D341Med (cell line): ENCODE results near the gene TXNDC16.
"Not testable (repeated sequence)": the region's sequence is repeated elsewhere in the genome, so short reads cannot be mapped to it uniquely, and the experiment has no call there.

Experiments used
- DNase-seq: peaks from one replicate; pipeline ENCODE4 v3.0.0; 2012; ENCODE audit warnings: low spot score

TXNDC16 gene

GRCh38 chr14:52538623-52539022, 13.7 kb downstream of the TXNDC16 start:
- DNase-seq, result no peak

GRCh38 chr14:52536269-52536668, 16.0 kb downstream of the TXNDC16 start:
- no peak for DNase-seq

- DNase-seq, result no peak
These were observed 20.8 kb downstream of the TXNDC16 start for GRCh38 chr14:52531481-52531880.

- DNase-seq, result no peak
These were observed 25.3 kb downstream of the TXNDC16 start for GRCh38 chr14:52527052-52527451.

- no peak for DNase-seq
These were observed 29.5 kb downstream of the TXNDC16 start for GRCh38 chr14:52522581-52523345.

GRCh38 chr14:52522033-52522432, 30.3 kb downstream of the TXNDC16 start:
- DNase-seq, result no peak

- no peak for DNase-seq
These were observed 38.1 kb downstream of the TXNDC16 start for GRCh38 chr14:52514046-52514811.

GRCh38 chr14:52513249-52513648, 39.1 kb downstream of the TXNDC16 start:
- DNase-seq, result no peak

- DNase-seq, result no peak
These were observed 57.9 kb downstream of the TXNDC16 start for GRCh38 chr14:52494444-52494843.

- DNase-seq, result no peak
These were observed 66.8 kb downstream of the TXNDC16 start for GRCh38 chr14:52485350-52485960.

GRCh38 chr14:52481864-52482263, 70.4 kb downstream of the TXNDC16 start:
- DNase-seq, result no peak

GRCh38 chr14:52473557-52473956, 78.7 kb downstream of the TXNDC16 start:
- DNase-seq, result no peak

- DNase-seq, result no peak
These were observed 79.6 kb downstream of the TXNDC16 start for GRCh38 chr14:52472728-52473127.

GRCh38 chr14:52472251-52472650, 80.1 kb downstream of the TXNDC16 start:
- DNase-seq, result not testable (repeated sequence)

- no peak for DNase-seq
These were observed 84.6 kb downstream of the TXNDC16 start for GRCh38 chr14:52467515-52468266.

GRCh38 chr14:52464175-52464574, 88.1 kb downstream of the TXNDC16 start:
- no peak for DNase-seq

GRCh38 chr14:52463375-52463774, 88.9 kb downstream of the TXNDC16 start:
- DNase-seq, result no peak

GRCh38 chr14:52461721-52462120, 90.6 kb downstream of the TXNDC16 start:
- no peak for DNase-seq

- no peak for DNase-seq
These were observed 93.6 kb downstream of the TXNDC16 start for GRCh38 chr14:52458721-52459085.

GRCh38 chr14:52457411-52457810, 94.9 kb downstream of the TXNDC16 start:
- DNase-seq, result no peak

GRCh38 chr14:52455291-52456088, 96.8 kb downstream of the TXNDC16 start:
- DNase-seq, result no peak

- DNase-seq, result no peak
These were observed 105.1 kb downstream of the TXNDC16 start for GRCh38 chr14:52447236-52447635.
